Measurements from ENCODE around the gene SVIL.
A peak's percentile ranks its signal among the peaks of the same experiment; 100 is the strongest.
"Not testable (repeated sequence)": the region's sequence is repeated elsewhere in the genome, so short reads cannot be mapped to it uniquely, and the experiment has no call there.

The SVIL gene

DNA sequence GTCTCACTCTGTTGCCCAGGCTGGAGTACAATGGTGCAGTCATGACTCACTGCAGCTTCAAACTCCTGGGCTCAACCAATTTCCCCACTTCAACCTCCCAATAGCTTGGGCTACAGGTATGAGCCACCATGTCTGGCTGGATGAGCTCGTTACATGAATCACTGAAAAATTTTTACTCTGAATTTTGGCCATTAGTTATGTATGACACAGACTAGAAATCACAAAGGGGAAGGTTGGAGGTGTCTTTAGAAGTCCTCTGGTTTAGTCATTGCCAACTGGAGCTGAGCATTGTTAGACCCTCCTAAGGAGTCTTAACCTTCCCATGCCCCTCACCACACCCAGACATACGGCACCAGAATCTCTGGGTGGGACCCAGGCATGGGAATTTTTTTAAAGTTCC lies 34.7 kb downstream of the SVIL start:
- DNase-seq (ENCODE audit: low spot score): no peak

- peak; percentile 67 for DNase-seq (ENCODE audit: low spot score)
Observed at GRCh38 chr10:29598851-29599311, 35.9 kb downstream of the SVIL start.

DNA sequence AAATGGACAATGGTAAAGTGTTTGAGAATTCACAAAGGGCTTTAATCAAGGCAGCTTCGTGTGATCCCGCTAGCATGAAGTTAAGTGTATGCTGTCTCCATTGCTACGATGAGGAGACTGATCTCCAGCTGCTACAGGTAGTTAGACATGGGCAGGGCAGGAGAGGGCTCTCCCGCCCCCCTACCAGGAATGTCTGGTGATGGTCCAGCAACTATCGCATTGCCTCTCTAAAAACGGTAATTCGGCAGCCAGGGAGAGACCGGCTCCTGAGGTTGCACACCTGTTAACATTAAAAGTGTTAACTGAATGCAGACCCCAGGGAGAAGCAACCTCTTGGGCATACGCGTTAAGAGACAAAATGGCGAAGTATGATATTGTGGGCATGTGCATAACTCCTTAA lies 37.9 kb downstream of the SVIL start:
- DNase-seq (ENCODE audit: low spot score): no peak

DNA sequence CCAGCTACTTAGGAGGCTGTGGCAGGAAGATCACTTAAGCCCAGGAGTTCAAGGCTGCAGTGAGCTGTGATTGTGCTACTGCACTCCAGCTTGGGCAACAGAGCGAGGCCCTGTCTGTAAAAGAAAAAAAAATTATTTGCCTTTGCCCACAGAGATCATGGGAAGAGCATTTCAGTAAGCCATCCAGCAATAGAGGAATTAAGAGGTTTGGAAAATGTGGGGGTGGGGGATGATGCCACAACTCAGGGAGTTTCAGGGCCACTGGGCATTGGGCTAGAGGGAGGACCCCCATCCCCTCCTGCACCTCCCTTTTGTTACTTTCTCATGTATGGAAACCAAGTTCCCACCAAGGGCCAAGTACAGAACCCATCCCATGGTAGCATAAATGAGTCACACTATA lies 38.4 kb downstream of the SVIL start:
- no peak for DNase-seq (ENCODE audit: low spot score)

- DNase-seq (ENCODE audit: low spot score): no peak
Observed at GRCh38 chr10:29595636-29596225, 39.0 kb downstream of the SVIL start.

DNA sequence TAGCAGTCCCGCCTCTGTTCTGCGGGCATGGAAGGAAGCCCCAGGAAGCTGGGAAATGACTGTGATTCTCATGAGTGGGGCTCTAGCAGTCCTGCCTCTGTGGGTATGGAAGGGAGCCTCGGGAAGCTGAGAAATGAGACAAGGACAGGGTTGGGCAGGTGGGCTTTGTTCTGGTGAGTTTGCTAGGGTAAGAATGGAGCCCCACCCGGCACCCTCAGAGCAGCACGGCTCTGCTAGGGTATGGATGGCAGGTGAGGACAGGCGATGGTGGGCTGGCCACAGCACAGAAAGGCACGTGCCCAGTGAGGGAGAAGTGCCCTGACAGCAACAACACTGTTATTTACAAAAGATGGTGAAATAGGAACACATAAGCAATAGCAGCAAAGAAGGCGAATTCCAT lies 39.6 kb downstream of the SVIL start:
- no peak for DNase-seq (ENCODE audit: low spot score)

- no peak for DNase-seq (ENCODE audit: low spot score)
Observed at GRCh38 chr10:29591651-29591968, 43.2 kb downstream of the SVIL start.

- no peak for DNase-seq (ENCODE audit: low spot score)
Observed at GRCh38 chr10:29590915-29591650, 43.7 kb downstream of the SVIL start.

- peak; percentile 37 for DNase-seq (ENCODE audit: low spot score)
Observed at GRCh38 chr10:29588629-29589421, 45.9 kb downstream of the SVIL start.

DNA sequence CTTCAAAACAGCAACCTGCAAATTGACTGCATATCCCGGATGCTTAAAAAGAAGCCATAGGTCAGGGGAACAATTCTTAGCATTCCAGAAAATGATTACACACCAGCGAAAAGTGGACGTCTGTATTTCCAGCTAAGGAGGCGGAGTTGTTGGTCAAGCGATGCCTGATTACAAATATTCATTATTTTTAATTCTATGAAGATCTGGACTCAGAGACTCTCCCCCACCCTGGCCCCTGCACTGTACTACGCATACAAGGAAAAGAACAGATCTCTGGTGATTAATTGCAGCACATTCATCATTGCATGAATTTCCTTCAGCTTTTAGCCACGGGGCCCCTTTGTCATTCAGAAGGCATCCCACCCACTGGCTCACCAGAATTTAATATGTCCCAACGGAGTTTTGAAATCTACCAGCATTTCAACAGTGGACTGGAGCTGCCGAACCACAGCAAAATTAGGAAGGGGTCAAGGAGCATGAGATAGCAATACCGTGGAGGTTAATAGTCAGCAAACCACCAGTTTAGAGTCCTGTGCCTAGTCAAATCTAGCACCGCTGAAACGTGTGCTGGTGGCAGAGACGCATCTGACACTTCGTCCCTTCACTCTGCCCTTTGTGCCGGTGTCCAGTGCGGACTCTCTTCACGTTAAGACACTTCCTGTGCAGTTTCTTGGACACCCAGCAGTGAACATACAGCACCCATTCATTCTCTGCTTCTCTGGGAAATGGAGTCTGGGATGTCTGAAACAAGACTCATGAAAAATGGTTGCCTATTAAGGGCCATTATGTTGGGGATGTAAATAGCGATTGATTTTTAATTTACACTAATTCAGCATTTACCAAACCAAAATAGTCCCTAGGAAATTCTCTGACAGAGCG lies 46.8 kb downstream of the SVIL start:
- peak; percentile 49 for DNase-seq (ENCODE audit: low spot score)

DNA sequence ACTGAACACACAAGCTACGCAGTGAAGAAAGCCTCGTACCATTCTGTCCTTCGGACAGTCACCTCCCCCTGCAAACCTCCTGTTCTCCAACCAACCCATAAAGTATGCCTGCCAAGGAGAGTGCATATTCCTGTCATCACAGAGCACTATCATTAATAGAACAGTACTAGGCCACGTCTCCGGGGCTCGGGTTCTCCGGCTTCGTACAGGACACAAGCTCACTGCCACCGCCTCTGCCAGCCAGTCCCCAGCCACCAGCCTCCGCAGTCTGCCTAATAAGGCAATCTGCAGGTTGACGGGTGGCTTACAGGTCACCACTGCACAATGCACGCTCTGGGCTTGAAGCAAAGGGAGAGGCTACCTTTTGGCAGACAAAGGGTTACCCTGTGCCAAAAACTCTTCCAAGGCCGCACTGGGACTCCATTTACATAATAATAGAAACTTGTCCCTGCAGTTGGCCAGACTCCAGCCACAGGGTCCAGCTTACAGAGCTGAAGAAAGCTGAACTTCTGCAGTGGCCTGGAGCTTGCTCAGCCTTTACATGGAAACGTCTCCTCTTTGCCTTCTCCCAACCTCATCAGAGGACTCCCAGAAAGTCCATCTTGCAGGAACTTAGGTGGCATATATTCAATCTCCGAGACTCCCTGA lies 47.5 kb downstream of the SVIL start:
- not testable (repeated sequence) for DNase-seq (ENCODE audit: low spot score)

DNA sequence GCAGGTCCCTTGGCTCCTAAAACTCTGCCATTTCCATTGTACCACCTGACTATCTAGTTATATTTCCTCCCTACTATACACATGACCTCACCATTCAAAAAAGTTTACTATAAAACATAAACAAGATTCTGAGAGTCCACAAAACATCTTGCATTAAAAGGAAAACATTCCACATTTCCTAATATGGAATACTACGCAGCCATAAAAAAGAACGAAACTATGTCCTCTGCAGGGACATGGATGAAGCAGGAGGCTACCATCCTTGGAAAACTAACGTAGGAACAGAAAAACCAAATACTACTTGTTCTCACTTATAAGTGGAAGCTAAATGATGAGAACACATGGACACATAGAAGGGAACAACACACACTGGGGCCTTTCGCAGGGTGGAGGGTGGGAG lies 48.3 kb downstream of the SVIL start:
- no peak for DNase-seq (ENCODE audit: low spot score)

- peak; percentile 18 for DNase-seq (ENCODE audit: low spot score)
Observed at GRCh38 chr10:29585488-29585976, 49.2 kb downstream of the SVIL start.

GRCh38 chr10:29584436-29584835 lies 50.3 kb downstream of the SVIL start:
- DNase-seq (ENCODE audit: low spot score): no peak

DNA sequence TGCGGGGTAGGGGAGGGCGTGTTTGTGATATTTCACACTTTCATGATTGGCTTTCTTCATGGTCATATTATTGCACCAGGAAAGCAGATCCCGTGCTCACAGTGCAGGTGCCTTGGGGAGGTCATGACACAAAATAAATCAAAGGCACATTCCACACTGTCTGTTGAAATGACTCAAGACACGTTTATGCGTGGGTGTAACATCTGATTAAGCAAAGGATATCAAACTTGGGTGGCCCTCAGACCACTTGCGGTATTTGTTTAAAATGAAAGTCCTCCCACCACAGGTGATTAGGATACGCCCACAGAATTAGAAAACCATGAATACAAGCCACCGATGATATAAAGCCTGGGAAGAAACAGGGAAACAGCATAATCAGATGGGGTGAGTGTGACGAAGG lies 51.1 kb downstream of the SVIL start:
- no peak for DNase-seq (ENCODE audit: low spot score)

GRCh38 chr10:29582769-29583168 lies 52.0 kb downstream of the SVIL start:
- peak; percentile 13 for DNase-seq (ENCODE audit: low spot score)

DNA sequence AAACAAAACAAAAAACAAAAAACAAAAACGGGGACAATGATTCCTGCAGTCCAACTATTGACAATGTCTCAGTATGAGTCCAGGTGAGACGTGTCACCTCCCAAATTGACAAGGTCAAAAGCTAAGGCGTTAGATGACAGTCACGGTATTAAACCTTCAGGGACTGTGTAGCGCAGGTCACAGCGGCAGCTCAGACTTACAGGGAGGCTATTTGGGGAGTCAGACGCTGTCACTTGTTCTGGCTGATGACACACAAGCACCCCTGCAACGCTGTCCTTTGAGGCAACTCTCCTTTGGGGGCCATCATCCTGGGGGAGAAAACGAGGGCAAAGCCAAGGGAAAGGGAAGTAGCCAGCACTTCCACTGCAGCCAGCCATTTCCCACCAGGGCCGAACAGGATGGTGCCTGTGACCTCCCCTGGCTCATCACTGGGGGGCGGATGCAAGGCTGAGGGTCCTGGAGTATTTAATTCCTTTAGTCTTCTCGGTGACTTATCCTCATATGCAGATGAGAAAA lies 55.3 kb downstream of the SVIL start:
- DNase-seq (ENCODE audit: low spot score): no peak

DNA sequence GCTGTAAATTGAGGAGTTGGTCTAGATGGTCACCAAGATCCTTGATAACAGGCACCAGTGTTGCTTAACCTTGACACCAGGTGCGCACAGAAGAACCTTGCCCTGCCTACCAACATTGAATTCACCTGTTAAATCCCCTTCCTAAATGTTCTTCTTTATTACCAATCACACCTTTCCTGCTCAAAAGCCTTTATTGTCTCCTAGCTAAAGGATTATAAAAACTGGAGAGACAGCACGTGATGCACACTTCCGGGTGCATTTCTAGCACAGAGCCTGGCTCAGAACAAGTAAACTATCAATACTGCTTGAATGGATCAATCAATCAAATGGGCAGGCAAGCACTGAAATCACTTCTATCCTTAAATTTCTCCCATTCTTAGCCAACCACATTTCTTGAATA lies 56.3 kb downstream of the SVIL start:
- DNase-seq (ENCODE audit: low spot score): no peak

DNA sequence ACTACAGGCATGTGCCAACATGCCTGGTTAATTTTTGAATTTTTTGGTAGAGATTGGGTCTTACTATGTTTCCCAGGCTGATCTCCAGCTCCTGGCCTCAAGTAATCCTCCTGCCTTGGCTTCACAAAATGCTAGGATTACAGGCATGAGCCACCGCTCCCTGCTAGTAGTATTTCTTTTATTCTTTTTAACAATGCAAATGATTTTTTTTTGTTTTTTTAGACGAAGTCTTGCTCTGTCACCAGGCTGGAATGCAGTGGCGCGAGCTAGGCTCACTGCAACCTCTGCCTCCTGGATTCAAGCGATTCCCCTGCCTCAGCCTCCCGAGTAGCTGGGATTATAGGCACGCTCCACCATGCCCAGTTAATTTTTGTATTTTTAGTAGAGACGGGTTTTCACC lies 58.1 kb downstream of the SVIL start:
- no peak for DNase-seq (ENCODE audit: low spot score)

- DNase-seq (ENCODE audit: low spot score): no peak
Observed at GRCh38 chr10:29575098-29575455, 59.7 kb downstream of the SVIL start.

Data from AG20443 (cell line).